GM19455 (cell line): ENCODE measurements around the gene DVL3.
A peak's percentile ranks its signal among the peaks of the same experiment; 100 is the strongest.

ENCODE experiments used
- ATAC-seq: cut with Tn5 transposase; IDR thresholded peaks from one replicate; pipeline ENCODE4 v1.9.1; 2021; ENCODE audit not compliant: unreplicated experiment

DVL3 gene

GRCh38 chr3:184176377-184177330, 21.5 kb downstream of the DVL3 start:
- ATAC-seq, result no peak

GRCh38 chr3:184177331-184177731, 22.2 kb downstream of the DVL3 start:
- no peak for ATAC-seq

- ATAC-seq, result no peak
Observed at GRCh38 chr3:184177767-184178306, 22.7 kb downstream of the DVL3 start.

DNA sequence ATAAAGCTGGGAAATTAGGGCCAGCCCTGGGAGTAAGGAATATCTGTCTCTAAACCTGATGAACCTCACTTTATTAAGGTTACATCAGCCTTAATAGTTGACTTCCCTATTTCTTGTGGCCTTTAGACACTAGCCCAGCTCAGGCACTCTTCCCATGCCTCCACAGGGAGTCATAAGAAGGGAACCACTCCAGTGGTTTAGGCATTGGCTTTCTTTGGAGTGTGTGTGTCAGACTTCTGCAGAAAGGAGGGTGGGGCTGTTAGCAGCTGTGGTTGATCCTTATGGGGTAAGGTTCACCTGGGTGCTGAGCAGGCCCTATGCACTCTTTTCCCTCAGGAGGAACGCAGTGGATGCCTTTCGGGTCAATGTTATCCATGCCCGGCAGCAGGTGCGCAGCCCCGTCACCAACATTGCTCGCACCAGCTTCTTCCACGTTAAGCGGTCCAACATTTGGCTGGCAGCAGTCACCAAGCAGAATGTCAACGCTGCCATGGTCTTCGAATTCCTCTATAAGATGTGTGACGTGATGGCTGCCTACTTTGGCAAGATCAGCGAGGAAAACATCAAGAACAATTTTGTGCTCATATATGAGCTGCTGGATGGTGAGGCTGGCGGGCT, 23.5 kb downstream of the DVL3 start:
- no peak for ATAC-seq

- ATAC-seq, result no peak
Observed at GRCh38 chr3:184180165-184180564, 25.0 kb downstream of the DVL3 start.

DNA sequence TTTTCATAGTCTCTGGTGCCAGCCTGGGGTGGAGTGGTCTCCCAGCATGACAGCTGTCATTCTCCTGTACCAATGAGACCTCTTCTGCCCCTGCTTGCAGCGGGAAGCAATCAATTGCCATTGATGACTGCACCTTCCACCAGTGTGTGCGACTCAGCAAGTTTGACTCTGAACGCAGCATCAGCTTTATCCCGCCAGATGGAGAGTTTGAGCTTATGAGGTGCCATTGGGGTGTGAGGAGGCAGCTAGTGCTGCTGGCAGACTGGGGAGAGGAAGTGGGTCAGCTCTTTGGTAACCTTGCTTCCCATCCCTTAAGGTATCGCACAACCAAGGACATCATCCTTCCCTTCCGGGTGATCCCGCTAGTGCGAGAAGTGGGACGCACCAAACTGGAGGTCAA, 26.4 kb downstream of the DVL3 start:
- no peak for ATAC-seq

- ATAC-seq, result no peak
Observed at GRCh38 chr3:184183679-184184078, 28.5 kb downstream of the DVL3 start.

DNA sequence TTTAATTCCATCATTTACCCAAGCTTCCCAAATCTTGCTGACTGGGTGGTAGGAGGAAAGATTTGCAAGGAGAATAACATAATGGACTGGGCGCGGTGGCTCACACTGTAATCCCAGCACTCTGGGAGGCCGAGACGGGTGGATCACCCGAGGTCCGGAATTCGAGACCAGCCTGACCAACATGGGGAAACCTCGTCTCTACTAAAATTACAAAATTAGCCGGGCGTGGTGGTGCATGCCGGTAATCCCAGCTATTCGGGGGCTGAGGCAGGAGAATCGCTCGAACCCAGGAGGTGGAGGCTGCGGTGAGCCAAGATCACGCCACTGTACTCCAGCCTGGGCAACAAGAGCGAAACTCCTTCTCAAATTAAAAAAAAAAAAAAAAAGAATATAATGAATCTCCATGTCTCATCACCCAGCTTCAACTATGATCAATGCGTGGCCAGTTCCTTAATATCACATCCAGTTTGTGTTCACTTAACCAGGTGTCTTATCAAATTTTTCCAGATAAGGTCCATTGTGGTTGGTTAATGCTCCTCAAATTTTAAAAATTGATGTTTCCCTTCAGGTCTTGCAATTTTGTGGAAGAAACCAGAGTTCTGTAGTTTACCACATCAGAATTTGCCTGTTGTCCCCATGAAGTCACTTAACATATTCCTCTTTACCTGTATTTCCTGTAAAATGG, 29.5 kb downstream of the DVL3 start:
- no peak for ATAC-seq

GRCh38 chr3:184185461-184186183, 30.4 kb downstream of the DVL3 start:
- peak; percentile 85 for ATAC-seq

GRCh38 chr3:184186184-184186901, 31.2 kb downstream of the DVL3 start, which contains the start of gene ABCF3:
TSS of gene ABCF3 (plus strand) at chr3:184186199. CDS start at chr3:184186208, 9 bp downstream.
- ATAC-seq, result peak; percentile 25

DNA sequence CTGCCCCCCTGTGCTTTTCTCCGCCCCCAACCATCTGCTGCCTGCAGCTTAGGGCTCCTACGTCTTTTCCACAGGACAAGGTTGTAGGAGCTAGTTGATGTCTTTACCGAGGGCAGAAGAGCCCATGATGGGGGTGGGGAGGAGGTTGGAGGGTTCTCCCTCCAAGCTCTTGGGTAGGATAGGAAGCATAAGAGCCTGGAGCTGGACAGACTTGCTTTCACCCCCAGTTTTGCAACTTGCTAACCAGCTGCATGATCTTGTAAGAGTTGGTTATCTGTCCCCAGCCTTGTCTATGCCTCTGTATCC, 31.7 kb downstream of the DVL3 start:
- ATAC-seq, result no peak

DNA sequence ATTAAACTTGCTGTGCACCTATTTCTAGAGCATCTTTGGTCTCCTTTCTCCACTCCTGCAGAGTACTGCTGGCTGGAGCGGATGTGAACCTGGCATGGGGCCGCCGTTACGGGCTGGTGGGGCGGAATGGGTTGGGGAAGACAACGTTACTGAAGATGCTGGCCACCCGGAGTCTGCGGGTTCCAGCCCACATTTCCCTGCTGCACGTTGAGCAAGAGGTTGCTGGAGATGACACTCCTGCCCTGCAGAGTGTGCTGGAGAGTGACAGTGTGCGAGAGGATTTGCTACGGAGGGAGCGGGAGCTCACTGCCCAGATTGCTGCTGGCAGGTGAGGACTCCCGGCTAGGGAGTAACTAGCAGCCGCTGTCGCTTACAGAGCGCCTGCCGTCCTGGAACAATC, 32.9 kb downstream of the DVL3 start:
- ATAC-seq, result no peak

GRCh38 chr3:184189421-184189820, 34.2 kb downstream of the DVL3 start:
- no peak for ATAC-seq

DNA sequence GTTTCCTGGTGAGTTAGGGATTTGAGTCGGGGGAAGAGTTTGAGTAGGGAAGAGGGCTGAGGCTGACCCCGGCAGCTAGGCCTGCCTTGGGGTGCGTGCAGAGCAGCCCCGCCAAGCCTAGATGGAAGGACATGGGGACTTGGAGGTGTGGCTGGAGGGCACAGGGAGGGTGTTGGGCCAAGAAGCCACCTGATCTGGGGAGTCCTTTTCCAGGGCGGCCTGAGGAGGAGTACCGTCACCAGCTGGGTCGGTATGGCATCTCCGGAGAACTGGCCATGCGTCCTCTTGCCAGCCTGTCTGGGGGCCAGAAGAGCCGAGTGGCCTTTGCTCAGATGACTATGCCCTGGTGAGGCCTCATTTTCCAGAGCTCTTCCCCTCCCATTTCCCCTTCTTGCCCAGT, 37.7 kb downstream of the DVL3 start:
- ATAC-seq, result no peak

- ATAC-seq, result no peak
Observed at GRCh38 chr3:184193991-184194539, 38.9 kb downstream of the DVL3 start.

- no peak for ATAC-seq
Observed at GRCh38 chr3:184196536-184196935, 41.4 kb downstream of the DVL3 start.

- no peak for ATAC-seq
Observed at GRCh38 chr3:184198509-184198908, 43.3 kb downstream of the DVL3 start.

DNA sequence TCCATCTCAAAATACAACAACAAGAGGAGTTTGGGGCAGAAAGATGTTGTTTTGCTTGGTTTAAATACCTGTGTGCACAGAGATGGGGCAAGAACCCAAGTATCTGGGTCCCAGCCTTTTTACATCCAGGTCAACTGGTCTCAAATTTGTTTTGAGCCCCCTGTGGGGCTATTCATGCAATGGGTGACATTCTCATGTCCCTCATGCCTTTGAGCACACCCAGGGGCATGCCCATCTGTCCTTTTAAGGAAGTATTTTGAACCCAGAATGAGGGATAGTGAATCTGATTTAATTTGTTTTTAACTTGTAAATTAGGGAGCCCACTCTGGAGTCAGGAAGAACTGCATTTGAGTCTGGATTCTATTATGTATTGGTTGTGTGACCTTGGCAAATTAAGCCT, 45.6 kb downstream of the DVL3 start:
- no peak for ATAC-seq

GRCh38 chr3:184203526-184203925, 48.3 kb downstream of the DVL3 start:
- ATAC-seq, result no peak
